Astrocyte (in vitro differentiated cells and primary cell): ENCODE results near the gene NUDT12. TPM values are rescaled to one million over a fixed set of nuclear protein-coding genes. Genes with fewer than 3 reads are reported as not detected.

Source experiments
- DNase-seq: peaks from one replicate; pipeline ENCODE4 v3.0.0-alpha.2; 2010; ENCODE audit warnings: low read depth
- FAIRE-seq: peaks from 2 replicates; lab custom pipeline; 2011; peaks lifted over from hg19 to GRCh38; lab: Jason Lieb, UNC
- H2AFZ ChIP-seq: 2 replicates; pipeline ENCODE4 v1.6.0; 2012; ENCODE audit warnings: low read depth, low read length, inconsistent platforms
- H3K27ac ChIP-seq: 2 replicates; pipeline ENCODE4 v1.5.1; 2011; ENCODE audit warnings: low read depth, low read length, inconsistent platforms
- H3K27me3 ChIP-seq: 2 replicates; pipeline ENCODE4 v1.6.0; 2011; ENCODE audit warnings: low read length, inconsistent platforms; ENCODE audit not compliant: insufficient read depth
- H3K36me3 ChIP-seq: 2 replicates; pipeline ENCODE4 v1.5.1; 2011; ENCODE audit warnings: low read length, inconsistent platforms; ENCODE audit not compliant: insufficient read depth
- H3K4me1 ChIP-seq: 2 replicates; pipeline ENCODE4 v1.5.1; 2011; ENCODE audit warnings: low read length, inconsistent platforms; ENCODE audit not compliant: insufficient read depth
- H3K4me2 ChIP-seq: 2 replicates; pipeline ENCODE4 v1.6.0; 2012; ENCODE audit warnings: low read length, inconsistent platforms
- H3K4me3 ChIP-seq: 2 replicates; pipeline ENCODE4 v1.5.1; 2011; ENCODE audit warnings: low read depth, mild to moderate bottlenecking, low read length, inconsistent platforms; ENCODE audit not compliant: insufficient read depth
- H3K79me2 ChIP-seq: 2 replicates; pipeline ENCODE4 v1.6.0; 2012; ENCODE audit warnings: mild to moderate bottlenecking, low read length, inconsistent platforms; ENCODE audit not compliant: insufficient read depth
- H3K9ac ChIP-seq: 2 replicates; pipeline ENCODE4 v1.6.0; 2012; ENCODE audit warnings: mild to moderate bottlenecking, low read length, inconsistent platforms
- H3K9me3 ChIP-seq: 2 replicates; pipeline ENCODE4 v1.5.1; 2012; ENCODE audit warnings: low read depth, mild to moderate bottlenecking, low read length, inconsistent platforms; ENCODE audit not compliant: insufficient read depth
- H4K20me1 ChIP-seq: 2 replicates; pipeline ENCODE4 v1.6.0; 2012; ENCODE audit warnings: low read length, inconsistent platforms; ENCODE audit not compliant: insufficient read depth
- H3K27ac Mint-ChIP-seq: one replicate; pipeline ENCODE4 v1.8.0; 2021; ENCODE audit warnings: mild to moderate bottlenecking, mixed read lengths; ENCODE audit not compliant: unreplicated experiment
- H3K27me3 Mint-ChIP-seq: one replicate; pipeline ENCODE4 v1.8.0; 2021; ENCODE audit warnings: low read depth, mixed read lengths; ENCODE audit not compliant: unreplicated experiment
- H3K36me3 Mint-ChIP-seq: one replicate; pipeline ENCODE4 v1.8.0; 2021; ENCODE audit warnings: low read depth, mixed read lengths; ENCODE audit not compliant: unreplicated experiment
- H3K4me1 Mint-ChIP-seq: one replicate; pipeline ENCODE4 v1.8.0; 2021; ENCODE audit warnings: low read depth, mixed read lengths; ENCODE audit not compliant: unreplicated experiment
- H3K4me3 Mint-ChIP-seq: one replicate; pipeline ENCODE4 v1.8.0; 2021; ENCODE audit warnings: mild to moderate bottlenecking, moderate library complexity, mixed read lengths; ENCODE audit not compliant: unreplicated experiment
- H3K9me3 Mint-ChIP-seq: one replicate; pipeline ENCODE4 v1.8.0; 2021; ENCODE audit warnings: mild to moderate bottlenecking, mixed read lengths; ENCODE audit not compliant: unreplicated experiment
- EZH2 ChIP-seq: IDR thresholded peaks from 2 replicates; pipeline ENCODE4 v1.6.1; 2012; ENCODE audit warnings: mild to moderate bottlenecking, low read length, inconsistent platforms; ENCODE audit not compliant: insufficient read depth
- total RNA-seq: library from RNA; stranded (reverse); gene quantifications from 2 replicates; pipeline ENCODE4 v1.2.1, GENCODE V29; 2021
- TF ChIP-seq, protein P1 (sequence below): IDR thresholded peaks from 2 replicates; pipeline ENCODE4 v1.5.1; 2011; ENCODE audit warnings: low read depth, mild to moderate bottlenecking, inconsistent platforms, low read length, moderate library complexity; ENCODE audit not compliant: insufficient read depth

NUDT12 gene
- total RNA-seq, 1 donor from 2014 or later: 6.3 TPM

DNA sequence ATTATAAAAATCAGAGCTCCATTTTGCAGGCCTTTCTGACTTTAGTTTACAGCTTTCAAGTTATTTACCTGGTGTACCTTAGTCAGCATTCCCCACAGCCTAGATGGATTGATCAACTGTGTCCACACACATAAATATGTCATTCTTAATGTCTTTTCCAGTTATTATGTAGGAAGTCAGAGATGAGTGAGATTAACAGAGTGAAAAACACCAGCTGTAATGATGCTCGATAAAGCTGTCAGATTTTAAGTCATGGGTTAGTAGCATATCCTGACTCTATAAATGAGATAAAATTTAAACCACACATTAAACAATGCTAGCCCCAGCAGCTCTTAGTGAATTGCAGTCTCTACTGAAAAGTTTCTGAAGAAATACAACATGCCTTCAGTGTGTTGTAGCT is 48.9 kb downstream of the NUDT12 start:
- TF ChIP-seq, protein P1, sequence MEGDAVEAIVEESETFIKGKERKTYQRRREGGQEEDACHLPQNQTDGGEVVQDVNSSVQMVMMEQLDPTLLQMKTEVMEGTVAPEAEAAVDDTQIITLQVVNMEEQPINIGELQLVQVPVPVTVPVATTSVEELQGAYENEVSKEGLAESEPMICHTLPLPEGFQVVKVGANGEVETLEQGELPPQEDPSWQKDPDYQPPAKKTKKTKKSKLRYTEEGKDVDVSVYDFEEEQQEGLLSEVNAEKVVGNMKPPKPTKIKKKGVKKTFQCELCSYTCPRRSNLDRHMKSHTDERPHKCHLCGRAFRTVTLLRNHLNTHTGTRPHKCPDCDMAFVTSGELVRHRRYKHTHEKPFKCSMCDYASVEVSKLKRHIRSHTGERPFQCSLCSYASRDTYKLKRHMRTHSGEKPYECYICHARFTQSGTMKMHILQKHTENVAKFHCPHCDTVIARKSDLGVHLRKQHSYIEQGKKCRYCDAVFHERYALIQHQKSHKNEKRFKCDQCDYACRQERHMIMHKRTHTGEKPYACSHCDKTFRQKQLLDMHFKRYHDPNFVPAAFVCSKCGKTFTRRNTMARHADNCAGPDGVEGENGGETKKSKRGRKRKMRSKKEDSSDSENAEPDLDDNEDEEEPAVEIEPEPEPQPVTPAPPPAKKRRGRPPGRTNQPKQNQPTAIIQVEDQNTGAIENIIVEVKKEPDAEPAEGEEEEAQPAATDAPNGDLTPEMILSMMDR: no peak
- TF ChIP-seq EZH2: no peak
- DNase-seq (no peak), FAIRE-seq (peak; percentile 20)
- Histone ChIP-seq H3K9ac (no peak overlapping the region), H3K4me2 (no peak overlapping the region), H3K9me3 (no peaks in the 10 kb centered on the region), H4K20me1 (no peaks in the 10 kb centered on the region), H3K27me3 (no peaks in the 10 kb centered on the region), H3K27ac (no peak overlapping the region), H3K4me1 (peaks cover 5% of the 10 kb centered on the region), H2AFZ (no peak overlapping the region), H3K79me2 (no peaks in the 10 kb centered on the region), H3K36me3 (no peaks in the 10 kb centered on the region), H3K4me3 (no peak overlapping the region)
- no peak overlapping the region for H3K4me3 Mint-ChIP-seq
- no peaks in the 10 kb centered on the region for H3K27me3 Mint-ChIP-seq
- H3K9me3 Mint-ChIP-seq: no peaks in the 10 kb centered on the region
- H3K27ac Mint-ChIP-seq: no peak overlapping the region
- no peaks in the 10 kb centered on the region for H3K36me3 Mint-ChIP-seq
- peaks cover 17% of the 10 kb centered on the region for H3K4me1 Mint-ChIP-seq

DNA sequence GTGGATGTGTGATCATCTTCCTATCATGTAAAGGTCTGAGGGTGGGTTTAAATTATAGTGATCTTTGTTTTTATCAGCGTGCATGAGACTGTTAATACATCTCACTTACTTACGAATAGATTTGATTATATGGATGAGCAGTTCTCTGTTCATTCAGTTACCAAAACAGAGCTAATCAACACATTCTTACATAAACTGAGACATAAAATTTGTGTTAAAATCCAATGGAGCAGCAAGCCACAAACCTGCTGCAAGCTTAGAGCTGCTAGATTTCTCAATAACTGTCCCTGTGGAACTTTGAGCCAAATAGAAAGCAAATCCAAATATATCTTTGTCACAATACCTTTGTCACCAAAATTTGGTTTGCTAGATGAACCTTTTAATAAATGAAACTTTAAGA is 50.1 kb downstream of the NUDT12 start:
- Mint-ChIP-seq H3K36me3 (no peaks in the 10 kb centered on the region), H3K27ac (no peak overlapping the region), H3K27me3 (no peaks in the 10 kb centered on the region), H3K4me1 (peaks cover 17% of the 10 kb centered on the region), H3K9me3 (no peaks in the 10 kb centered on the region), H3K4me3 (no peak overlapping the region)
- H3K27ac ChIP-seq: no peak overlapping the region
- H2AFZ ChIP-seq: no peak overlapping the region
- TF ChIP-seq, protein P1: no peak
- no peak for TF ChIP-seq EZH2
- H3K4me1 ChIP-seq: peaks cover 5% of the 10 kb centered on the region
- DNase-seq (no peak), FAIRE-seq (no peak)
- H3K36me3 ChIP-seq: no peaks in the 10 kb centered on the region
- no peaks in the 10 kb centered on the region for H3K79me2 ChIP-seq
- H3K9me3 ChIP-seq: no peaks in the 10 kb centered on the region
- H3K4me3 ChIP-seq: no peak overlapping the region
- no peaks in the 10 kb centered on the region for H3K27me3 ChIP-seq
- H3K4me2 ChIP-seq: no peak overlapping the region
- no peak overlapping the region for H3K9ac ChIP-seq
- H4K20me1 ChIP-seq: no peaks in the 10 kb centered on the region

DNA sequence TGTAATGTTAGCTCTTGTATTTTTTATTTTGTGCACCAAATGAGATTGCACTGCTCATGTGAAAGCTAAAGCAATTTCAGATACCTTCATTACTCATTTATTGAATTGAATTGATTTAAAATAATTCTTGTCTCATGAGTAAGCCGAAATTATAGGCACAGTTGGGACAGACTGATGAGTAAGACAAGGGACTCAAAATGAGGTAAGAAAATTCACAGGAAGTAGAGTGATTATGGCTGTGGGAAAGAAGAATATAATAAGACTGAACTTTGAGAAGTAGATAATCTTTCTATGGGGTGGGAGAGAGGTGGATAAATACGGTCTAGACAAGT is 51.1 kb downstream of the NUDT12 start:
- peak; percentile 26 for DNase-seq
- Mint-ChIP-seq H3K27me3 (no peaks in the 10 kb centered on the region), H3K9me3 (no peaks in the 10 kb centered on the region), H3K36me3 (no peaks in the 10 kb centered on the region), H3K4me1 (peaks cover 17% of the 10 kb centered on the region), H3K4me3 (no peak overlapping the region), H3K27ac (peak overlapping the region; percentile 48)
- no peak for FAIRE-seq
- Histone ChIP-seq H3K4me2 (peak overlapping the region; percentile 35), H4K20me1 (no peaks in the 10 kb centered on the region), H3K9me3 (no peaks in the 10 kb centered on the region), H3K36me3 (no peaks in the 10 kb centered on the region), H3K27me3 (no peaks in the 10 kb centered on the region), H3K9ac (no peak overlapping the region), H2AFZ (no peak overlapping the region), H3K79me2 (no peaks in the 10 kb centered on the region), H3K27ac (no peak overlapping the region), H3K4me1 (peaks cover 5% of the 10 kb centered on the region), H3K4me3 (no peak overlapping the region)
- no peak for TF ChIP-seq EZH2
- TF ChIP-seq, protein P1: no peak
